BE2C (cell line): ENCODE results near the gene ANP32E. TPM values are rescaled to one million over a fixed set of nuclear protein-coding genes. Genes with fewer than 3 reads are reported as not detected.

ENCODE experiments used
- DNase-seq: peaks from one replicate; pipeline ENCODE4 v3.0.0-alpha.2; 2020
- H3K27me3 ChIP-seq: fragments of 250-450 bp; sonication (Bioruptor Pico); 2 replicates; pipeline ENCODE4 v1.5.1; 2020; ENCODE audit warnings: mild to moderate bottlenecking
- H3K36me3 ChIP-seq: fragments of 250-450 bp; sonication (Bioruptor Pico); 2 replicates; pipeline ENCODE4 v1.5.1; 2020; ENCODE audit warnings: mild to moderate bottlenecking
- H3K4me1 ChIP-seq: fragments of 250-450 bp; sonication (Bioruptor Pico); 2 replicates; pipeline ENCODE4 v1.5.1; 2020
- H3K4me3 ChIP-seq: 2 replicates; pipeline ENCODE4 v1.5.1; 2011; ENCODE audit warnings: low read depth, low read length
- H3K9me3 ChIP-seq: fragments of 250-450 bp; sonication (Bioruptor Pico); 2 replicates; pipeline ENCODE4 v1.5.1; 2020
- polyA plus RNA-seq: library from polyadenylated mRNA; unstranded; fragments of >200 nt; gene quantifications from one replicate; pipeline ENCODE4 v1.2.1, GENCODE V29; 2012; ENCODE audit warnings: low read depth, missing spikeins; ENCODE audit not compliant: insufficient read length, insufficient read depth
- TF ChIP-seq, protein P1 (sequence below): IDR thresholded peaks from 2 replicates; pipeline ENCODE4 v1.5.1; 2012; ENCODE audit warnings: mild to moderate bottlenecking, low read depth, low read length

ANP32E gene
- 32.3 TPM for polyA plus RNA-seq

- TF ChIP-seq, protein P1, sequence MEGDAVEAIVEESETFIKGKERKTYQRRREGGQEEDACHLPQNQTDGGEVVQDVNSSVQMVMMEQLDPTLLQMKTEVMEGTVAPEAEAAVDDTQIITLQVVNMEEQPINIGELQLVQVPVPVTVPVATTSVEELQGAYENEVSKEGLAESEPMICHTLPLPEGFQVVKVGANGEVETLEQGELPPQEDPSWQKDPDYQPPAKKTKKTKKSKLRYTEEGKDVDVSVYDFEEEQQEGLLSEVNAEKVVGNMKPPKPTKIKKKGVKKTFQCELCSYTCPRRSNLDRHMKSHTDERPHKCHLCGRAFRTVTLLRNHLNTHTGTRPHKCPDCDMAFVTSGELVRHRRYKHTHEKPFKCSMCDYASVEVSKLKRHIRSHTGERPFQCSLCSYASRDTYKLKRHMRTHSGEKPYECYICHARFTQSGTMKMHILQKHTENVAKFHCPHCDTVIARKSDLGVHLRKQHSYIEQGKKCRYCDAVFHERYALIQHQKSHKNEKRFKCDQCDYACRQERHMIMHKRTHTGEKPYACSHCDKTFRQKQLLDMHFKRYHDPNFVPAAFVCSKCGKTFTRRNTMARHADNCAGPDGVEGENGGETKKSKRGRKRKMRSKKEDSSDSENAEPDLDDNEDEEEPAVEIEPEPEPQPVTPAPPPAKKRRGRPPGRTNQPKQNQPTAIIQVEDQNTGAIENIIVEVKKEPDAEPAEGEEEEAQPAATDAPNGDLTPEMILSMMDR = peak; percentile 26; the same call in 1 of the 2 replicates
These were observed at the start of gene ANP32E for GRCh38 chr1:150235852-150236613. Gene ANP32E, minus strand, starts transcription at chr1:150236112. Its CDS starts 326 bp downstream, at chr1:150235786.

DNA sequence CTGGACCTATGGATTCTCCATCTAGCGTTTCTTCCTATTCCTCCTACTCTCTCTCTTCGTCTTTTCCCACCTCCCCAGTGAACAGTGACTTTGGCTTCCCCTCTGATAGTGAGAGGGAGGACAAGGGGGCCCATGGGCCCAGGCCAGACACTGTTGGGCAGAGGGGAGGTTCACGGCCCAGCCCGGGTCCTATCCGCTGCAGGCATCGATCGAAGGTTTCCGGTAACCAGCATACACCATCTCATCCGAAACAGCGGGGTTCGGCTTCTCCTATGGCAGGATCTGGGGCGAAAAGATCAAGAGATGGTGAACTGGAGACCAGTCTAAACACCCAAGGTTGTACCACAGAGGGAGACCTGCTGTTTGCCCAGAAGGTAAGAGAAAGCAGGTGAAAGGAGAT lies 47.3 kb upstream of the ANP32E start:
- TF ChIP-seq, protein P1 = no peak
- no peaks in the 10 kb centered on the region for H3K27me3 ChIP-seq
- no peak overlapping the region for H3K4me3 ChIP-seq
- no peak for DNase-seq
- peaks cover 3% of the 10 kb centered on the region; the same call in 1 of the 2 replicates for H3K9me3 ChIP-seq
- no peaks in the 10 kb centered on the region for H3K36me3 ChIP-seq
- peaks cover 9% of the 10 kb centered on the region; the same call in 1 of the 2 replicates for H3K4me1 ChIP-seq

More at GRCh38 chr1:150235852-150236613, at the start of gene ANP32E:
- peaks cover 6% of the 10 kb centered on the region for H3K36me3 ChIP-seq
- H3K9me3 ChIP-seq = no peaks in the 10 kb centered on the region
- H3K4me3 ChIP-seq = peak within 1 kb of the TSS; percentile 100
- H3K27me3 ChIP-seq = no peaks in the 10 kb centered on the region
- DNase-seq = peak; percentile 96
- peaks cover 2% of the 10 kb centered on the region; the same call in 1 of the 2 replicates for H3K4me1 ChIP-seq

- Histone ChIP-seq H3K4me3 (no peak overlapping the region), H3K4me1 (peaks cover 9% of the 10 kb centered on the region; the same call in 1 of the 2 replicates), H3K9me3 (peaks cover 3% of the 10 kb centered on the region; the same call in 1 of the 2 replicates), H3K36me3 (no peaks in the 10 kb centered on the region), H3K27me3 (no peaks in the 10 kb centered on the region)
- no peak for DNase-seq
- TF ChIP-seq, protein P1 = no peak
These were observed 46.6 kb upstream of the ANP32E start for GRCh38 chr1:150282558-150282958.

DNA sequence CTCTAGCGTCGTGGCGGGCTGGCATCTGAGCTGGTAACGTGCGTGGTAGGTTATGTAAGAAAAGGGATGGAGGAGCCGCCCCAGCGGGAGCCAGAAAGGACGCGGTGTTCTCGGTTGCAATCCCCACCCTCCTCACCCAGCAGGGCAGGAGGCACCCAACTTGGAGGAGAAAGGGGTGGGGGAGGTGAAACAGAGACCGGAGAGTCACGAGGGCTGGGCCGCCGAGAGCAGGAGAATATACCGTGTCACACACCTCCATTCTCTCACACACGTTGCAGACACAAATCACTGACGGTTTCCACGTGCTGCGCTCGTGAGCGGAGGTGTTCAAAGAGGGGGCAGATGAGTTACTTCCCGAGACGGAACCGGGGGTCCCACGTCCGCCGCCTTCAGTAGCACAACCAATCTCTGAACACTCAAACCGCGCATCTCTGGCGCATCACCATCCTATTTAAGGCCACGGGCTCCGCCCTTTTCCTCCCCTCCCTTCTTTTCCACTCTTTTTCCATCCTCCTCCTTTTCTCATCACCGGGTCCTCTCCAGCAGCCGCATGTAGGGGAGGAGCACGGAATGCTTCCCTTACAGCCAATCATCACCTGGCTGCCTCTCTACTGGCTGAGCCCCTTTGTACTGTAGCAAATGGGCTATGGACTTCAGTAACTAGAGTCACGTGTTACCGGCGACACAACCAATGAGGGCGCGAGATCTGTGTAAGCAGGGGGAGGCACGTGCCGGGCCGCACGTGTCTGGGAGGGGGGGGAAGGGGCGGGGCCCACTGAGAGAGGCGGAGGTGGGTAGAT lies 46.0 kb upstream of the ANP32E start, which contains the start of gene CIART:
Gene CIART (plus strand): TSS at position 797 of the 800 bp plus-strand sequence. CDS start 714 bp downstream, outside the sequence.
- peak; percentile 85 for DNase-seq
- H3K4me3 ChIP-seq = peak within 1 kb of the TSS; percentile 56
- H3K9me3 ChIP-seq = peaks cover 3% of the 10 kb centered on the region; the same call in 1 of the 2 replicates
- TF ChIP-seq, protein P1 = no peak
- no peaks in the 10 kb centered on the region for H3K27me3 ChIP-seq
- peaks cover 9% of the 10 kb centered on the region; the same call in 1 of the 2 replicates for H3K4me1 ChIP-seq
- H3K36me3 ChIP-seq = no peaks in the 10 kb centered on the region

DNA sequence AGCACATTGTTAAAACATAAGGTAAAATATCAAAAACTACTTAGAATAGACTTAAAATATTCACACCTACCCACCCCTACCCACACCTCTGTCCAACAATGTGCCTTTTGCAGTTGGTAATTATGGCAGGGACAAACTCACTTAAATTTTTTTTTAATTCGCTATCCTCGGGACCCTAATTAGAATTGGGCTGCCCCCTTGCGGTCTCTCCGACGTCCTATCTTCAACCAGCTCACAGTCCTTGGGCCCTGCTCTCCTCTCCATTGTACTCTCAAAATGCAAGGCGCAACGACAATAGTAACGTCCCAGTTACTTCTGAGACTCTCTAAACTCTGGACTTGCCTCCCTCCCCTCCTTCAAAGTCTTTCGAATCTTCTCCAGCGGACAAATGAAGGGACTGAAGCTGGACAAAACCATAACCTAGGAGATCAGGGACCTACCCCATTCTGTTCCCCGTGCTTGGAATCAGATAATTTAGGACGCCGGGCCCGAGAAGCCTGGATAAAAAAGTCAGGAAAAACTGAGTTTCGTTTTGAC lies 45.4 kb upstream of the ANP32E start:
- Histone ChIP-seq H3K4me1 (peaks cover 9% of the 10 kb centered on the region; the same call in 1 of the 2 replicates), H3K36me3 (no peaks in the 10 kb centered on the region), H3K9me3 (peaks cover 3% of the 10 kb centered on the region; the same call in 1 of the 2 replicates), H3K4me3 (peak overlapping the region; percentile 56), H3K27me3 (no peaks in the 10 kb centered on the region)
- TF ChIP-seq, protein P1 = peak; percentile 82
- DNase-seq = peak; percentile 70
